Loucy (cell line): ENCODE data around the gene CSTF3.

ENCODE experiments used
- H2AFZ ChIP-seq: fragments of 200-600 bp; sonication (generic); 2 replicates; pipeline ENCODE4 v1.6.0; 2016; ENCODE audit warnings: antibody characterized with exemption, mild to moderate bottlenecking, low read length, moderate library complexity
- H3F3A ChIP-seq: fragments of 200-600 bp; 2 replicates; pipeline ENCODE4 v1.6.0; 2016; ENCODE audit warnings: antibody characterized with exemption, low read depth, mild to moderate bottlenecking
- H3K27me3 ChIP-seq: fragments of 200-600 bp; sonication (generic); 2 replicates; pipeline ENCODE4 v1.6.1; 2014; ENCODE audit warnings: low read length, mild to moderate bottlenecking; ENCODE audit not compliant: insufficient read depth, poor library complexity, severe bottlenecking
- H3K36me3 ChIP-seq: fragments of 200-600 bp; sonication (generic); 2 replicates; pipeline ENCODE4 v1.6.1; 2016; ENCODE audit warnings: low read length; ENCODE audit not compliant: insufficient read depth
- H3K4me1 ChIP-seq: fragments of 200-600 bp; sonication (generic); 2 replicates; pipeline ENCODE4 v1.5.1; 2014; ENCODE audit warnings: low read length, mild to moderate bottlenecking; ENCODE audit not compliant: insufficient read depth, poor library complexity, severe bottlenecking
- H3K4me2 ChIP-seq: fragments of 200-600 bp; sonication (generic); 2 replicates; pipeline ENCODE4 v1.6.0; 2014; ENCODE audit warnings: antibody characterized with exemption, low read length, low read depth, mild to moderate bottlenecking; ENCODE audit not compliant: poor library complexity, severe bottlenecking
- H3K4me3 ChIP-seq: fragments of 200-600 bp; sonication (generic); 2 replicates; pipeline ENCODE4 v1.5.1; 2014; ENCODE audit warnings: low read length, mild to moderate bottlenecking, mixed read lengths; ENCODE audit not compliant: poor library complexity, severe bottlenecking
- H3K79me2 ChIP-seq: fragments of 200-600 bp; sonication (generic); 2 replicates; pipeline ENCODE4 v1.6.1; 2014; ENCODE audit warnings: low read length; ENCODE audit not compliant: insufficient read depth
- H3K9ac ChIP-seq: fragments of 200-600 bp; sonication (generic); 2 replicates; pipeline ENCODE4 v1.6.0; 2014; ENCODE audit warnings: mild to moderate bottlenecking, low read depth, low read length, moderate library complexity; ENCODE audit not compliant: poor library complexity, severe bottlenecking
- H3K9me2 ChIP-seq: fragments of 200-600 bp; sonication (generic); replicated peaks from 2 replicates; pipeline ENCODE4 v1.6.1; 2016; ENCODE audit warnings: low read depth, low read length, mixed read lengths
- H3K9me3 ChIP-seq: fragments of 200-600 bp; sonication (generic); 2 replicates; pipeline ENCODE4 v1.6.1; 2014; ENCODE audit warnings: mild to moderate bottlenecking, antibody characterized with exemption, low read length, low read depth; ENCODE audit not compliant: insufficient read depth
- H4K20me1 ChIP-seq: fragments of 200-600 bp; sonication (generic); 2 replicates; pipeline ENCODE4 v1.6.0; 2014; ENCODE audit warnings: antibody characterized with exemption, low read length, mild to moderate bottlenecking; ENCODE audit not compliant: insufficient read depth, poor library complexity, severe bottlenecking
- EZH2phosphoT487 ChIP-seq: fragments of 200-600 bp; IDR thresholded peaks from 2 replicates; pipeline ENCODE4 v1.6.1; 2018; ENCODE audit warnings: antibody characterized with exemption, mild to moderate bottlenecking, moderate library complexity, borderline replicate concordance
- TF ChIP-seq, protein P1 (sequence below): fragments of 200-600 bp; sonication (generic); conservative IDR thresholded peaks from 2 replicates; pipeline ENCODE4 v1.5.1; 2014; ENCODE audit warnings: mild to moderate bottlenecking, antibody characterized with exemption, low read length

CSTF3 gene

DNA sequence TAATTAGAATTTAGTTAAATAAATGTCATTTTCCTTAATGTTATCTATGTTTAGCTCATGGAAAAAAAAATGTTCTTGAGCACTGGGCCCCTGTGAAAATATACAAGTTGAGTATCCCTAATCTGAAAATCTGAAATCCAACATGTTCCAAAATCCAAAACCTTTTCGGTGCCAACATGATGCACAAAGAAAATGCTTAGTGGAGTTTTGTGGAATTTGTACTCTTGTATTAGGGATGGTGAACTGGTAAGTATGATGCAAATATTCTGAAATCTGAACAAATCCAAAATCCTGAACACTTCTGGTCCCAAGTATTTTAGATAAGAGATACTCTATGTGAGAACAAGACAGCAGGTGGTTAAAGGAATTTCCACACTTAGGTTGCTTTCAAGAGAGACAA, 77.4 kb downstream of the CSTF3 start:
- H3K4me3 ChIP-seq, result no peak overlapping the region
- H4K20me1 ChIP-seq, result no peaks in the 10 kb centered on the region
- H3K9me3 ChIP-seq, result no peaks in the 10 kb centered on the region
- H2AFZ ChIP-seq, result no peak overlapping the region
- no peaks in the 10 kb centered on the region for H3F3A ChIP-seq
- H3K4me1 ChIP-seq, result peaks cover under 1% of the 10 kb centered on the region
- H3K27me3 ChIP-seq, result no peaks in the 10 kb centered on the region
- H3K79me2 ChIP-seq, result no peaks in the 10 kb centered on the region
- H3K9me2 ChIP-seq, result no peaks in the 10 kb centered on the region
- H3K4me2 ChIP-seq, result no peak overlapping the region
- no peak overlapping the region for H3K9ac ChIP-seq
- TF ChIP-seq EZH2phosphoT487, result no peak
- TF ChIP-seq, protein P1, sequence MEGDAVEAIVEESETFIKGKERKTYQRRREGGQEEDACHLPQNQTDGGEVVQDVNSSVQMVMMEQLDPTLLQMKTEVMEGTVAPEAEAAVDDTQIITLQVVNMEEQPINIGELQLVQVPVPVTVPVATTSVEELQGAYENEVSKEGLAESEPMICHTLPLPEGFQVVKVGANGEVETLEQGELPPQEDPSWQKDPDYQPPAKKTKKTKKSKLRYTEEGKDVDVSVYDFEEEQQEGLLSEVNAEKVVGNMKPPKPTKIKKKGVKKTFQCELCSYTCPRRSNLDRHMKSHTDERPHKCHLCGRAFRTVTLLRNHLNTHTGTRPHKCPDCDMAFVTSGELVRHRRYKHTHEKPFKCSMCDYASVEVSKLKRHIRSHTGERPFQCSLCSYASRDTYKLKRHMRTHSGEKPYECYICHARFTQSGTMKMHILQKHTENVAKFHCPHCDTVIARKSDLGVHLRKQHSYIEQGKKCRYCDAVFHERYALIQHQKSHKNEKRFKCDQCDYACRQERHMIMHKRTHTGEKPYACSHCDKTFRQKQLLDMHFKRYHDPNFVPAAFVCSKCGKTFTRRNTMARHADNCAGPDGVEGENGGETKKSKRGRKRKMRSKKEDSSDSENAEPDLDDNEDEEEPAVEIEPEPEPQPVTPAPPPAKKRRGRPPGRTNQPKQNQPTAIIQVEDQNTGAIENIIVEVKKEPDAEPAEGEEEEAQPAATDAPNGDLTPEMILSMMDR, result no peak
- H3K36me3 ChIP-seq, result peaks cover 16% of the 10 kb centered on the region; the same call in 1 of the 2 replicates

DNA sequence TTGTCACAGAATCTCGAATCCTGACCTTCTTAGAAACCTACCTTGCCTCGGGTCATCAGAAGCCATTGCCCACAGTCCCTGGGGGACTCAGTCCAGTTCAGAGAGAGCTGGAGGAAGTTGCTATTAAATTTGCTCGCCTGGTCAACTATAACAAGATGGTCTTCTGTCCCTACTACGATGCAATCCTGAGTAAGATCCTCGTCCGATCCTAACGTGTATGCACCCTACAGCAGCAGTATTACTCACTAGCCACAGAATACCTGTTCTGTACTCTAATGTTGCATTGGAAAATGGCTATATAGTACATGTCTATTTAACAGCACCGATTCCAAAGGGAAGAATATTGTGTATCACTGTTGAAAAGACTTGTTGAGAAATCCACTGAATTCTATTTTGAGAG, 88.8 kb downstream of the CSTF3 start:
- Histone ChIP-seq H3K9me3 (no peaks in the 10 kb centered on the region), H3K9me2 (no peaks in the 10 kb centered on the region), H3F3A (no peaks in the 10 kb centered on the region), H3K4me1 (no peaks in the 10 kb centered on the region), H3K9ac (no peak overlapping the region), H3K79me2 (no peaks in the 10 kb centered on the region), H4K20me1 (no peaks in the 10 kb centered on the region), H3K27me3 (no peaks in the 10 kb centered on the region), H3K4me3 (no peak overlapping the region), H2AFZ (no peak overlapping the region), H3K4me2 (no peak overlapping the region), H3K36me3 (peaks cover 76% of the 10 kb centered on the region; the same call in 1 of the 2 replicates)
- no peak for TF ChIP-seq EZH2phosphoT487
- TF ChIP-seq, protein P1, result no peak

DNA sequence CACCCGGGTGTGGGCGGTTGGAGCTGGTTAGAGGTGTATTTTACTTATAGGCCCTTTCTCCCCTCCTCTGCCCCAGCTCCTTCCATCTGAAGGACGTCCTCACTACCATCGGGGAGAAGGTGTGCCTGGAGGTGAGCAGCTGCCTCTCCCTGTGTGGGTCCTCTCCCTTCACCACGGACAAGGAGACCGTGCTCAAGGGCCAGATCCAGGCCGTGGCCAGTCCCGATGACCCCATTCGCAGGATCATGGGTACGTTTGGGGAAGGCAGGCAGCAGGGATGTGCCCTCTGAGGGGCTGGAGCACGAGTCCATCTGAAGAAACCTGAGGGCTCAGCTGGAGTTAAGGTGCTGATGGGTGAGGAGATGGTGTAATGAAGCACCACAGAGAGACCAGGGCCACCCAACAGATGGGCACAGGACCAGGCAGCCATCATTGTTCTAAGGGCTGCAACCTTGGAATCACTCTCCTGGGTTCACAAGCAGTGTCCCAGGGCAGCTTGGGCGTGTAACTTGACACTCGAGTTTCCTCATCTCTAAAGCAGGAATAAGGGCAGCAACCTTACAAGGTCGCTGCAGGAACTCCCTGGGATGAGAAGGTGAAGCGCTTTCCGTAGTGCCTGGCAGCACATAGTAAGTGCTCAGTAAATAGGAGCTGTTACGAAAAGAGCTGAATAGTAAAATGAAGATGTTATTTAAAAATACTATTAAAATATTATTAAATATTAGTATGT, 92.5 kb downstream of the CSTF3 start:
- no peak overlapping the region for H2AFZ ChIP-seq
- no peaks in the 10 kb centered on the region for H4K20me1 ChIP-seq
- no peaks in the 10 kb centered on the region for H3K9me2 ChIP-seq
- no peak overlapping the region for H3K4me3 ChIP-seq
- TF ChIP-seq, protein P1, result no peak
- no peak for TF ChIP-seq EZH2phosphoT487
- H3K36me3 ChIP-seq, result peaks cover 73% of the 10 kb centered on the region; the same call in 1 of the 2 replicates
- no peaks in the 10 kb centered on the region for H3K9me3 ChIP-seq
- H3K4me1 ChIP-seq, result no peaks in the 10 kb centered on the region
- no peaks in the 10 kb centered on the region for H3F3A ChIP-seq
- H3K4me2 ChIP-seq, result no peak overlapping the region
- H3K79me2 ChIP-seq, result no peaks in the 10 kb centered on the region
- no peak overlapping the region for H3K9ac ChIP-seq
- H3K27me3 ChIP-seq, result no peaks in the 10 kb centered on the region
